Thyroid gland (tissue), 4 donors: ENCODE results near the gene TSFM. TPM values are rescaled to one million over a fixed set of nuclear protein-coding genes. Genes with fewer than 3 reads are reported as not detected.

ENCODE experiments used
- DNase-seq, 2 donors: peaks; one replicate each; pipeline ENCODE4 v3.0.0-alpha.2; 2019
- H3K27ac ChIP-seq, 3 donors: fragments of 200-600 bp; sonication (generic); 1 replicate in 2 of 3; 2 replicates in 1 of 3; pipeline ENCODE4 v1.5.1; 2016 to 2019; ENCODE audit warnings: mild to moderate bottlenecking in 1 of 3, moderate library complexity in 1 of 3
- H3K27me3 ChIP-seq: fragments of 200-600 bp; sonication (generic); one replicate; pipeline ENCODE4 v1.5.1; 2019
- H3K36me3 ChIP-seq, 2 donors: fragments of 200-600 bp; sonication (generic); one replicate each; pipeline ENCODE4 v1.5.1; 2016 to 2019
- H3K4me1 ChIP-seq, 2 donors: fragments of 200-600 bp; sonication (generic); one replicate each; pipeline ENCODE4 v1.5.1; 2017 to 2019
- H3K4me3 ChIP-seq, 3 donors: fragments of 200-600 bp; sonication (generic); replicated peaks in 1 of 3; 1 replicate in 2 of 3; 2 replicates in 1 of 3; pipeline ENCODE4 v1.5.1; 2016; ENCODE audit warnings: mild to moderate bottlenecking in 1 of 3
- H3K9me3 ChIP-seq: fragments of 200-600 bp; sonication (generic); one replicate; pipeline ENCODE4 v1.5.1; 2017
- POLR2A ChIP-seq, 2 donors: fragments of 450-650 bp; IDR thresholded peaks; one replicate each; pipeline ENCODE4 v1.6.1; 2017; ENCODE audit warnings: antibody characterized with exemption in 2 of 2, mild to moderate bottlenecking in 2 of 2, moderate library complexity in 1 of 2
- WGBS, 2 donors: methylation state at CpG; one replicate each; pipeline ENCODE4 v1.1.5; 2017; 5-methylcytosine and 5-hydroxymethylcytosine counted together
- intact Hi-C: fragments of 100-400 bp; cut with DNase I; formaldehyde crosslinking; loops from one replicate; pipeline ENCODE4 v1.15.1; 2023
- total RNA-seq, 4 donors: library from RNA; depleted of rRNA; stranded (reverse); fragments of >200 nt; gene quantifications; one replicate each; pipeline ENCODE4 v1.2.3, GENCODE V29; 2016
- TF ChIP-seq, protein P1 (sequence below), 6 experiments: fragments of 200-600 bp in 3 of 6; fragments of 450-650 bp in 3 of 6; sonication (generic) in 3 of 6; IDR thresholded peaks; one replicate each; pipeline ENCODE4 v1.5.1; 2016 to 2019; ENCODE audit warnings: antibody characterized with exemption in 6 of 6, mild to moderate bottlenecking in 2 of 6, inconsistent platforms in 1 of 6, moderate library complexity in 1 of 6

The TSFM gene
- total RNA-seq, 4 donors from 2014 or later: 19.4 to 32.0 (median 25.5) TPM

DNA sequence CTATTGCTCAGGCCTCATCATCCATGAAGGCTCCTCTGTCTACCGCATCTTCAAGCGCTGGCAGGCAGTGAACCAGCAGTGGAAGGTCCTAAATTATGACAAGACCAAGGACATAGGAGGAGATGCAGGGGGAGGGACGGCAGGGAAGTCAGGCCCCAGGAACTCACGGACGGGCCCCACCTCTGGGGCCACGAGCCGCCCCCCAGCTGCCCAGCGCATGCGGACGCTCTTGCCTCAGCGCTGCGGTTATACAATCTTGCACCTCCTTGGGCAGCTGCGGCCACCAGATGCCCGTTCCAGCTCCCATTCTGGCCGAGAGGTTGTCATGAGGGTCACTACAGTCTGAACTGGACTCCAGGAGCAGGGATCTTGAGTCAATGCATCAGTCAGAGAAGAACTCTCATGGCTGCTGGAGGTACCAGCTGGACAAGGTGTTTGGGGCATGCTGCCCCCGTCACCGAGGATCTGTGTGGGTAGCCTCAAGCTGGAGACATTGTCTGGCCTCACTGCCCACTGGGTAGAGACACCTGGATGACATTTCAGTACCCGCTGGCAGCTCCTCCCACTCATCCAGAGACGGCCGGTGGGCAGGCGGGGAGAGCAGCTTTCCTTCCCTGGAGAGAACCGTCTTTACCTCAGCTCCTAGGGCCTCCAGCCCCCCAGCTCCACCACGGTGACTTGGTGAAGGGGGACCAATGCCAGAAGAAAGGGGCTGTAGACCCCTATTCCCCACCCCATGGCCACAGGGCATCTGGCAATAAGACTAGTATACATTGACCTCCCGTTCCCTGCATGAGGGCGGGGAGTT is 23.8 kb upstream of the TSFM start:
- Histone ChIP-seq H3K36me3 (peaks cover 9 to 10% of the 10 kb centered on the region in 2 donors), H3K4me3 (no peak overlapping the region), H3K9me3 (no peaks in the 10 kb centered on the region), H3K4me1 (peaks cover 13 to 20% of the 10 kb centered on the region in 2 donors), H3K27ac (no peak overlapping the region), H3K27me3 (no peaks in the 10 kb centered on the region)
- intact Hi-C loops: no loop called here
- no peak for DNase-seq
- TF ChIP-seq, protein P1, sequence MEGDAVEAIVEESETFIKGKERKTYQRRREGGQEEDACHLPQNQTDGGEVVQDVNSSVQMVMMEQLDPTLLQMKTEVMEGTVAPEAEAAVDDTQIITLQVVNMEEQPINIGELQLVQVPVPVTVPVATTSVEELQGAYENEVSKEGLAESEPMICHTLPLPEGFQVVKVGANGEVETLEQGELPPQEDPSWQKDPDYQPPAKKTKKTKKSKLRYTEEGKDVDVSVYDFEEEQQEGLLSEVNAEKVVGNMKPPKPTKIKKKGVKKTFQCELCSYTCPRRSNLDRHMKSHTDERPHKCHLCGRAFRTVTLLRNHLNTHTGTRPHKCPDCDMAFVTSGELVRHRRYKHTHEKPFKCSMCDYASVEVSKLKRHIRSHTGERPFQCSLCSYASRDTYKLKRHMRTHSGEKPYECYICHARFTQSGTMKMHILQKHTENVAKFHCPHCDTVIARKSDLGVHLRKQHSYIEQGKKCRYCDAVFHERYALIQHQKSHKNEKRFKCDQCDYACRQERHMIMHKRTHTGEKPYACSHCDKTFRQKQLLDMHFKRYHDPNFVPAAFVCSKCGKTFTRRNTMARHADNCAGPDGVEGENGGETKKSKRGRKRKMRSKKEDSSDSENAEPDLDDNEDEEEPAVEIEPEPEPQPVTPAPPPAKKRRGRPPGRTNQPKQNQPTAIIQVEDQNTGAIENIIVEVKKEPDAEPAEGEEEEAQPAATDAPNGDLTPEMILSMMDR (IDR thresholded peaks at IDR 0.05): no peak
- no peak for TF ChIP-seq POLR2A (IDR thresholded peaks at IDR 0.05)
- WGBS, 2 donors: 94 to 96% methylated on average over 21 to 25 of the region's 25 CpGs

GRCh38 chr12:57759360-57759980 is 23.1 kb upstream of the TSFM start:
- no peaks in the 10 kb centered on the region for H3K9me3 ChIP-seq
- intact Hi-C loops: no loop called here
- peak; percentile 32 to 50 for DNase-seq
- peaks cover 9 to 10% of the 10 kb centered on the region in 2 donors for H3K36me3 ChIP-seq
- peaks cover 13 to 15% of the 10 kb centered on the region in 2 donors for H3K4me1 ChIP-seq
- WGBS, 2 donors: 27 to 44% methylated on average over 3 of the region's 3 CpGs
- H3K27ac ChIP-seq: no peak overlapping the region
- H3K4me3 ChIP-seq: no peak overlapping the region
- TF ChIP-seq, protein P1 (IDR thresholded peaks at IDR 0.05): peak in 3 of 6 experiments; percentile 34 to 56 (median 46)
- no peak for TF ChIP-seq POLR2A (IDR thresholded peaks at IDR 0.05)
- H3K27me3 ChIP-seq: no peaks in the 10 kb centered on the region

GRCh38 chr12:57760347-57760982 is 22.1 kb upstream of the TSFM start:
- peaks cover 22 to 23% of the 10 kb centered on the region in 2 donors for H3K4me1 ChIP-seq
- WGBS, 2 donors: 92 to 94% methylated on average over 3 of the region's 3 CpGs

GRCh38 chr12:57761391-57761998 is 21.1 kb upstream of the TSFM start:
- Histone ChIP-seq H3K4me3 (no peak overlapping the region), H3K27ac (no peak overlapping the region), H3K27me3 (no peaks in the 10 kb centered on the region), H3K9me3 (no peaks in the 10 kb centered on the region), H3K36me3 (peaks cover 9 to 10% of the 10 kb centered on the region in 2 donors), H3K4me1 (peaks cover 24% of the 10 kb centered on the region in 2 donors)
- TF ChIP-seq, protein P1 (IDR thresholded peaks at IDR 0.05): no peak
- TF ChIP-seq POLR2A (IDR thresholded peaks at IDR 0.05): no peak
- no peak for DNase-seq
- 93 to 98% methylated on average over 4 of the region's 4 CpGs for WGBS, 2 donors
- intact Hi-C loops: no loop called here

More at GRCh38 chr12:57760347-57760982, 22.1 kb upstream of the TSFM start:
- DNase-seq: no peak
- H3K4me3 ChIP-seq: no peak overlapping the region
- intact Hi-C loops: no loop called here
- H3K27me3 ChIP-seq: no peaks in the 10 kb centered on the region
- H3K36me3 ChIP-seq: peaks cover 9 to 10% of the 10 kb centered on the region in 2 donors
- TF ChIP-seq, protein P1 (IDR thresholded peaks at IDR 0.05): no peak
- TF ChIP-seq POLR2A (IDR thresholded peaks at IDR 0.05): no peak
- H3K9me3 ChIP-seq: no peaks in the 10 kb centered on the region
- no peak overlapping the region for H3K27ac ChIP-seq
